ENCODE data around the gene MARCHF7.

The MARCHF7 gene

DNA sequence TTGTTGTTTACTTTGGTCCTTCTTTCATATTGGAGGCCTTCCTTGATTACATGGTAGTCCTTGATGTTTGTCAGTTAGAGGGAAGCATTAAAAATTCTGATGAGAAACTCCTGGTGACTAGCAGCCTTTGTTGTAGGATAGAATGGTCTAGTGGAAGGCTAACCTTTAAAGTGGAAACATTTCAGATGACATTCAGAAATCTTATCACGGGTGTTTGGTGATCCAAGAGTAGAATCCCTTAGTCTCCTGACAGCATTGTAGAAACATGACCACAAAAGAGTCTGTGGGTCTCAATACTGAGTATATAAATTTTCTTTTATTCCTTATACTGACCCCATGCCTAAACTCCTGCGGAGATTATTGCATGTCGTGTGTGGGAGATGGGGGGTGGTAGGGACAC lies 13.4 kb downstream of the MARCHF7 start:
- no peak overlapping the region for H3K27ac ChIP-seq

DNA sequence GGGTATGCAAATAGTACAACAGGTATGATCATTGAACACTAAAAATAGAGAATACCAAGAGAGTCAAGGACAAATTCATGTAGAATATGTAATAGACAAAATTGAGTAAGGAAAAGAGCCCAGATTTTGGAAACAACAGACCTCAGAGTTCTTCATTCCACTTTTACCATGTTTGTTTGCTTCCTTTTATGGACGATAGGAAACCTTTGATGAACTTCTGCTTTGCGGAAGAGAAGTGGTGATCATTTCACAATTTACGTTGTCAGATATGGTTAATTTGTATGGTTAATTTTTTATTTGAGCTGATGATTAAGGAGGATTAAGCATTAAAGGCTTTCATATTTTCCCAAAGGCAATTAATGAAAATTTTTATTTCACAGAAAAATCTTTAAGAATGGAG lies 16.3 kb downstream of the MARCHF7 start:
- H3K27ac ChIP-seq, result no peak overlapping the region
- no peak for TF ChIP-seq CTCF (conservative IDR thresholded peaks at IDR 0.05)

More for the DNA sequence above, 13.4 kb downstream of the MARCHF7 start:
- no peak for TF ChIP-seq CTCF (conservative IDR thresholded peaks at IDR 0.05)

DNA sequence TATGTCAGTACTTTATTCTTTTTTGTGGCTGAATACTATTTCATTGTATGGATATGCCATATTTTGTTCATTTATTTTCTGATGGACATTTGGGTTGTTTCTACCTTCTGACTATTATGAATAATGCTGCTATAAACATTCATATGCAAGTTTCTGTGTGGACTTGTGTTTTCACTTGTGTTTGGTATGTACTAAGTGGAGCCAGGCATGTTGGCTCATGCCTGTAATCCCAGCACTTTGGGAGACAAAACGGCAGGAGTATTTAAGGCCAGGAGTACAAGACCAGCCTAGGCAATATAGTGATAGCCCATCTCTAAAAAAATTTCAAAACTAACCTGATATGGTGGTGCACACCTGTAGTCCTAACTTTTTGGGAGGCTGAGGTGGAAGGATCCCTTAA lies 23.3 kb downstream of the MARCHF7 start:
- H3K27ac ChIP-seq, result no peak overlapping the region
- no peak for TF ChIP-seq CTCF (conservative IDR thresholded peaks at IDR 0.05)

GRCh38 chr2:159736048-159736447 lies 23.7 kb downstream of the MARCHF7 start:
- TF ChIP-seq CTCF (conservative IDR thresholded peaks at IDR 0.05), result no peak

GRCh38 chr2:159737292-159737916 lies 25.1 kb downstream of the MARCHF7 start:
- no peak for TF ChIP-seq CTCF (conservative IDR thresholded peaks at IDR 0.05)
- H3K27ac ChIP-seq, result no peak overlapping the region

More at GRCh38 chr2:159736048-159736447, 23.7 kb downstream of the MARCHF7 start:
- H3K27ac ChIP-seq, result no peak overlapping the region

DNA sequence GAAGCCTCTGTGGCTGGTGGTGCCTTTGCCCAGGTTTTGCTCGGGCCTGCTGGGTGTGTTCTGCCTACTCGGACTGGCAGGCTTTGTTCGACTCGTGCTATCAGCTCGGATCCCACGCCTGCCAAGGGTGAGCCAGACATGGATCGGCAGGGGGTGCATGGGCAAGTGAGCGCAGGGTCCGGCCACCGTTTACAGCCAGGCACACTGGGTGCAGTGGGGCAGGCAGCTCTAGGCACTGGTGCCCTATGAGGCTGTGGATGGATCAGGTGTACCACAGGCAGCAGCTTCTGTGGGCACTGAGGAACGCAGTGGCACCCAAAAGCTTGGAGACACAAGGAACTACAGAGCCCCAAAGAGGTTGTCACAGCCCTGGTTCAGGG lies 25.6 kb downstream of the MARCHF7 start:
- no peak overlapping the region for H3K27ac ChIP-seq
- TF ChIP-seq CTCF (conservative IDR thresholded peaks at IDR 0.05), result no peak

DNA sequence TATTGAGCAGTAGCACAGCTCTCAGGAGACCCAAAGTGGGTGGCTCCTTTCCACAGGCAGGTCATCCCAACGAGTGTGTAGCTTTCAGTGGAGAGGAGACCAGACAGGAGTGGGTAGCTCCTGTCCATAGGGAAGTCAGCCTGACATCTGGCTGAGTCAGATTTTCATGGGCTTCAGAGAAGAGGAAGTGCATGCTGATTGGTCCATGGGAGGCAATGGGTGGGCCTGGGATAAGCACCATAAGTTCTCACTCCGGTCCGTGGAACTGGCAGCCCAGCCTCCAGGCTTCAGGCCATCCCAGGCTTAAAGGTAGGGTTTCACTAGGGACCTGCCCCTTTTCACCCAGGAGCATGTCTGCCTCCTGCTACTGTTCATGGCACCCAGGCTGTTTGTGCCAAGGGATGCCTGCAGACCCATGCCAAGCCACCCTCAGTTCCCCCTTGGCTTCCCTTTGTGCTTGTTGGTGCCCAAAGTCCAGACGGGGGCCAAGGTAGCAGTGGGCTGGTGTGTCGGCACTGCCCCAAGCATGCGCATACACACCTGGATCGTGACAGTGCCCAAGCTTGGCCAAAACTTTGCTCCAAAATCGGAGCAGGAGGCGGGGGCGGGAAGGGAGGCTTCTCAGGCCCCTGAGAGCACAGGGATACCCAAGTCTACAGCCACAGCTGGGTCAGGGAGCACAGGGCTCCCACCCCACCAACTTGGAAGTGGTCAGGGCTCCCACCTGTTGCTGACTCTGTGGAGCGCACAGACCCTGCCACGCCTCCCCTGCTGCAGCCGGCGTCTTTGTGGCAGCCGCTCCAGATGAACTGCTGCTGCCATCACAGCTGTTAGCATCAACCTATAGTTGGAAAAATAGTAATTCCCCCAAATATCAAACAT lies 26.4 kb downstream of the MARCHF7 start:
- TF ChIP-seq CTCF (conservative IDR thresholded peaks at IDR 0.05), result no peak
- H3K27ac ChIP-seq, result no peak overlapping the region
